Heart left ventricle (tissue), 16 donors: ENCODE data around the gene RPTN. TPM values are rescaled to one million over a fixed set of nuclear protein-coding genes. Genes with fewer than 3 reads are reported as not detected.
A peak's percentile ranks its signal among the peaks of the same experiment; 100 is the strongest.

Source experiments
- ATAC-seq, 4 donors: fragments of 200-7000 bp; cut with Tn5 transposase; one replicate each; pipeline ENCODE4 v1.9.1; 2020 to 2022; ENCODE audit warnings: moderate library complexity in 4 of 4, mild to moderate bottlenecking in 3 of 4, moderate number of reproducible peaks in 1 of 4
- DNase-seq, 5 donors: peaks; one replicate each; pipeline ENCODE4 v3.0.0-alpha.2; 2020
- H3K27ac ChIP-seq, 12 donors: fragments of 200-600 bp; sonication (generic) in 4 of 12; one replicate each; pipeline versions ENCODE4 v1.5.0 to v1.8.0; 2016 to 2022; ENCODE audit warnings: mild to moderate bottlenecking in 2 of 12
- H3K27me3 ChIP-seq, 9 donors: fragments of 200-600 bp; sonication (generic) in 2 of 9; one replicate each; pipeline versions ENCODE4 v1.5.1 to v1.8.0; 2016 to 2022; ENCODE audit warnings: mild to moderate bottlenecking in 3 of 9
- H3K36me3 ChIP-seq, 9 donors: fragments of 200-600 bp; sonication (generic) in 2 of 9; one replicate each; pipeline versions ENCODE4 v1.5.0 to v1.8.0; 2018 to 2022; ENCODE audit warnings: mild to moderate bottlenecking in 2 of 9
- H3K4me1 ChIP-seq, 12 donors: fragments of 200-600 bp; sonication (generic) in 4 of 12; one replicate each; pipeline versions ENCODE4 v1.5.0 to v1.8.0; 2016 to 2022; ENCODE audit warnings: mild to moderate bottlenecking in 3 of 12
- H3K4me3 ChIP-seq, 12 donors: fragments of 200-600 bp; sonication (generic) in 4 of 12; one replicate each; pipeline versions ENCODE4 v1.5.0 to v1.8.0; 2017 to 2022; ENCODE audit warnings: mild to moderate bottlenecking in 9 of 12, moderate library complexity in 4 of 12
- H3K9me3 ChIP-seq, 12 donors: fragments of 200-600 bp; sonication (generic) in 4 of 12; one replicate each; pipeline versions ENCODE4 v1.5.0 to v1.8.0; 2016 to 2022; ENCODE audit warnings: mild to moderate bottlenecking in 1 of 12
- POLR2A ChIP-seq, 2 donors: fragments of 450-650 bp; IDR thresholded peaks; one replicate each; pipeline ENCODE4 v1.6.1; 2017; ENCODE audit warnings: antibody characterized with exemption in 2 of 2, mild to moderate bottlenecking in 2 of 2, moderate library complexity in 2 of 2
- WGBS, 4 donors: extraction: QIAGEN DNeasy Blood & Tissue Kit in 2 of 4; methylation state at CpG; one replicate each; pipeline versions ENCODE4 v1.1.5 to v1.1.7; 2013 to 2018; 5-methylcytosine and 5-hydroxymethylcytosine counted together
- intact Hi-C, 10 donors: fragments of 100-400 bp; cut with DNase I; formaldehyde crosslinking; loops; one replicate each; pipeline versions ENCODE4 v1.11.1 to v1.14.2; 2022
- polyA plus RNA-seq, 2 donors: library from polyadenylated mRNA; stranded (reverse); fragments of 200-250 nt; gene quantifications; one replicate each; pipeline ENCODE4 v1.2.3, GENCODE V29; 2013
- total RNA-seq, 9 donors: library from RNA; depleted of rRNA in 2 of 9; stranded (reverse); fragments of >200 nt in 2 of 9; fragmentation: NEBNext Ultra II Directional in 3 of 9; extraction: Animal tissue kit (Norgen Biotek cat#: 25700) in 3 of 9; gene quantifications; one replicate each; pipeline versions ENCODE4 v1.1.0 to v1.2.4, GENCODE V29; 2016 to 2023
- TF ChIP-seq, protein P1 (sequence below), 12 donors: fragments of 200-600 bp; sonication (generic) in 4 of 12; IDR thresholded peaks; one replicate each; pipeline versions ENCODE4 v1.5.0 to v1.8.0; 2018 to 2022; ENCODE audit warnings: antibody characterized with exemption in 12 of 12, mild to moderate bottlenecking in 5 of 12
- donor health status: ischemic (EF 13 %, LVEDD 7.1; RV severe dilation, severe dysfunction).
- donor health status: healthy with polysubstance abuse.
- donor health status: DM: no; HTN: yes; CAD: no.
- donor health status: DM: no; HTN: no; CAD: no.
- donor health status: ischemic (EF 25% LVEDD 6.9; RV normal size, moderate dysfunction).
- donor health status: ischemic (EF 25% LVEDD 5.7; RV mildly dilated, moderate dysfunction).
- donor health status: healthy.
- donor health status: DM: yes; HTN: yes; CAD: no.
- donor health status: ischemic (EF 35%, LVEDD 5.7; RV mildly dilated, moderate dysfunction).
- donor health status: nonischemic (EF 11% LVEDD 7.7; RV severe dilation, severe dysfunction).
- donor health status: DM: yes; HTN: yes; CAD: no.
- donor health status: PGD.
- donor health status: ischemic (EF 29% LVEDD 5.4; RV normal size, mild dysfunction).
- donor health status: nonischemic (EF 23%, LVEDD 6.1; RV moderate dilation, normal function).

RPTN gene
- total and polyA plus RNA-seq, 11 donors = not detected

- H3K9me3 ChIP-seq = peaks cover 0 to 22% (median 8%) of the 10 kb centered on the region in 12 donors
- H3K27ac ChIP-seq = no peak overlapping the region
- peak overlapping the region; percentile 1 to 59 (median 46) for H3K4me3 ChIP-seq
- peaks cover 44 to 100% (median 93%) of the 10 kb centered on the region in 9 donors for H3K27me3 ChIP-seq
- peaks cover 5 to 49% (median 29%) of the 10 kb centered on the region in 12 donors for H3K4me1 ChIP-seq
- no peaks in the 10 kb centered on the region for H3K36me3 ChIP-seq
- no peak for TF ChIP-seq POLR2A (IDR thresholded peaks at IDR 0.05)
- TF ChIP-seq, protein P1, sequence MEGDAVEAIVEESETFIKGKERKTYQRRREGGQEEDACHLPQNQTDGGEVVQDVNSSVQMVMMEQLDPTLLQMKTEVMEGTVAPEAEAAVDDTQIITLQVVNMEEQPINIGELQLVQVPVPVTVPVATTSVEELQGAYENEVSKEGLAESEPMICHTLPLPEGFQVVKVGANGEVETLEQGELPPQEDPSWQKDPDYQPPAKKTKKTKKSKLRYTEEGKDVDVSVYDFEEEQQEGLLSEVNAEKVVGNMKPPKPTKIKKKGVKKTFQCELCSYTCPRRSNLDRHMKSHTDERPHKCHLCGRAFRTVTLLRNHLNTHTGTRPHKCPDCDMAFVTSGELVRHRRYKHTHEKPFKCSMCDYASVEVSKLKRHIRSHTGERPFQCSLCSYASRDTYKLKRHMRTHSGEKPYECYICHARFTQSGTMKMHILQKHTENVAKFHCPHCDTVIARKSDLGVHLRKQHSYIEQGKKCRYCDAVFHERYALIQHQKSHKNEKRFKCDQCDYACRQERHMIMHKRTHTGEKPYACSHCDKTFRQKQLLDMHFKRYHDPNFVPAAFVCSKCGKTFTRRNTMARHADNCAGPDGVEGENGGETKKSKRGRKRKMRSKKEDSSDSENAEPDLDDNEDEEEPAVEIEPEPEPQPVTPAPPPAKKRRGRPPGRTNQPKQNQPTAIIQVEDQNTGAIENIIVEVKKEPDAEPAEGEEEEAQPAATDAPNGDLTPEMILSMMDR (IDR thresholded peaks at IDR 0.05) = no peak
- WGBS, 4 donors = 5 to 21% (median 10%) methylated on average over 31 of the region's 31 CpGs
- no peak for DNase-seq
- no peak for ATAC-seq
- intact Hi-C loops = no loop called here
These were observed 49.6 kb downstream of the RPTN start for GRCh38 chr1:152109231-152109997.

- H3K9me3 ChIP-seq = peaks cover 0 to 22% (median 8%) of the 10 kb centered on the region in 12 donors
- peaks cover 43 to 100% (median 91%) of the 10 kb centered on the region in 9 donors for H3K27me3 ChIP-seq
- ATAC-seq (no peak), DNase-seq (peak in 1 of 5 donors; percentile 28)
- peaks cover 5 to 49% (median 29%) of the 10 kb centered on the region in 12 donors for H3K4me1 ChIP-seq
- no peak for TF ChIP-seq POLR2A (IDR thresholded peaks at IDR 0.05)
- TF ChIP-seq, protein P1 (IDR thresholded peaks at IDR 0.05) = no peak
- WGBS, 4 donors = 10 to 25% (median 17%) methylated on average over 28 of the region's 28 CpGs
- peak overlapping the region in 7 of 12 donors; percentile 1 to 59 (median 46) for H3K4me3 ChIP-seq
- H3K27ac ChIP-seq = no peak overlapping the region
- intact Hi-C loops = no loop called here
- H3K36me3 ChIP-seq = no peaks in the 10 kb centered on the region
These were observed 50.2 kb downstream of the RPTN start for GRCh38 chr1:152108882-152109222.

DNA sequence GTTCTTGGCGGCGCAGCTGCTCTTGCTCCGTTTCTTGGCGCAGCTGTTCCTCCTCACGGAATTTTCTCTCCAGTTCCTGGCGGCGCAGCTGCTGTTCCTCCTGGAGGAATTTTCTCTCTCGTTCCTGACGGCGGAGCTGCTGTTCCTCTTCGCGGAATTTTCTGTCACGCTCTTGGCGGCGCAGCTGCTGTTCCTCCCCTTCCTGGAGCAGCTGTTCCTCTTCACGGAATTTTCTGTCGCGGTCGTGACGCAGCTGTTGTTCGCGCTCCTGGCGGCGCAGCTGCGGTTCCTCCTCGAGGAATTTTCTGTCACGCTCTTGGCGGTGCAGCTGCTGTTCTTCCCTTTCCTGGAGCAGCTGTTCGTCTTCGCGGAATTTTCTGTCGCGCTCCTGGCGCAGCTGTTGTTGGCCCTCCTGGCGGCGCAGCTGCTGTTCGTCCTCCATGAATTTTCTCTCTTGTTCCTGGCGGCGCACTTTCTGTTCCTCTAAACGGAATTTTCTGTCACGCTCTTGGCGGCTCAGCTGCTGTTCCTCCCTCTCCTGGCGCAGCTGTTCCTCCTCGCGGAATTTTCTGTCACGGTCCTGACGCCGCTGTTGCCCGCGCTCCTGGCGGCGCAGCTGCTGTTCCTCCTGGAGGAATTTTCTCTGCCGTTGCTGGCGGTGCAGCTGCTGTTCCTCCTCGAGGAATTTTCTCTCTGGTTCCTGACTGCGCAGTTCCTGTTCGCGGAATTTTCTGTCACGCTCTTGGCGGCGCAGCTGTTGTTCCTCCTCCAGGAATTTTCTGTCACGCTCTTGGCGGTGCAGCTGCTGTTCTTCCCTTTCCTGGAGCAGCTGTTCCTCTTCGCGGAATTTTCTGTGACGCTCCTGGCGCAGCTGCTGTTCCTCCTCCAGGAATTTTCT is 50.8 kb downstream of the RPTN start:
- peak in 3 of 5 donors; percentile 10 to 54 (median 35) for DNase-seq
- peaks cover 37 to 100% (median 85%) of the 10 kb centered on the region in 9 donors for H3K27me3 ChIP-seq
- H3K4me1 ChIP-seq = peaks cover 5 to 49% (median 29%) of the 10 kb centered on the region in 12 donors
- H3K36me3 ChIP-seq = no peaks in the 10 kb centered on the region
- peak in 2 of 4 donors; percentile 31 to 38 for ATAC-seq
- H3K27ac ChIP-seq = peak overlapping the region in 1 of 12 donors; percentile 57
- intact Hi-C loops = no loop called here
- 8 to 19% (median 9%) methylated on average over 67 of the region's 67 CpGs for WGBS, 4 donors
- H3K9me3 ChIP-seq = peaks cover 0 to 22% (median 8%) of the 10 kb centered on the region in 12 donors
- TF ChIP-seq, protein P1 (IDR thresholded peaks at IDR 0.05) = peak in 2 of 12 donors; percentile 3
- TF ChIP-seq POLR2A (IDR thresholded peaks at IDR 0.05) = no peak
- H3K4me3 ChIP-seq = peak overlapping the region in 6 of 12 donors; percentile 14 to 56 (median 29)
